Colonic mucosa (tissue), 4 donors: ENCODE data around the gene COL21A1. TPM values are rescaled to one million over a fixed set of nuclear protein-coding genes. Genes with fewer than 3 reads are reported as not detected.

Experiments
- DNase-seq: peaks from one replicate; pipeline ENCODE4 v3.0.0-alpha.2; 2020
- H3K27ac ChIP-seq: fragments of 200-600 bp; one replicate; pipeline ENCODE4 v1.8.0; 2021
- H3K27me3 ChIP-seq: fragments of 200-600 bp; one replicate; pipeline ENCODE4 v1.8.0; 2021
- H3K36me3 ChIP-seq: fragments of 200-600 bp; one replicate; pipeline ENCODE4 v1.8.0; 2021
- H3K4me1 ChIP-seq: fragments of 200-600 bp; one replicate; pipeline ENCODE4 v1.8.0; 2021; ENCODE audit warnings: mild to moderate bottlenecking
- H3K4me3 ChIP-seq: fragments of 200-600 bp; one replicate; pipeline ENCODE4 v1.8.0; 2021
- H3K9ac ChIP-seq, 2 donors: one replicate each; pipeline ENCODE4 v1.7.0; 2013; ENCODE audit warnings: control low read depth in 2 of 2, low read depth in 2 of 2, low read length in 2 of 2
- H3K9me3 ChIP-seq: fragments of 200-600 bp; one replicate; pipeline ENCODE4 v1.8.0; 2021
- CTCF ChIP-seq: fragments of 200-600 bp; IDR thresholded peaks from one replicate; pipeline ENCODE4 v1.8.0; 2022; ENCODE audit warnings: antibody characterized with exemption, mild to moderate bottlenecking
- intact Hi-C: fragments of 100-400 bp; cut with DNase I; formaldehyde crosslinking; loops from one replicate; pipeline ENCODE4 v1.14.1; 2022
- total RNA-seq, 2 donors: library from RNA; stranded (reverse); fragmentation: NEBNext Ultra II Directional in 1 of 2; extraction: Animal tissue kit (Norgen Biotek cat#: 25700) in 1 of 2; gene quantifications; one replicate each; pipeline ENCODE4 v1.2.1, GENCODE V29; 2021
- donor health status: healthy.
- donor health status: DM: no; HTN: no; CAD: no.
- donor health status: DM: no; HTN: no; CAD: no.

COL21A1 gene
- total RNA-seq, 2 donors from 2014 or later: 0.79 to 1.9 TPM

- Histone ChIP-seq H3K27me3 (no peaks in the 10 kb centered on the region), H3K9ac (no peak overlapping the region), H3K36me3 (no peaks in the 10 kb centered on the region), H3K27ac (no peak overlapping the region), H3K4me3 (no peak overlapping the region), H3K9me3 (no peaks in the 10 kb centered on the region), H3K4me1 (no peaks in the 10 kb centered on the region)
- no peak for TF ChIP-seq CTCF
- intact Hi-C loops: no loop called here
- no peak for DNase-seq
Measured at GRCh38 chr6:56140090-56140489, 107.3 kb downstream of the COL21A1 start.

GRCh38 chr6:56115715-56116114 lies 131.7 kb downstream of the COL21A1 start:
- no peaks in the 10 kb centered on the region for H3K27me3 ChIP-seq

DNA sequence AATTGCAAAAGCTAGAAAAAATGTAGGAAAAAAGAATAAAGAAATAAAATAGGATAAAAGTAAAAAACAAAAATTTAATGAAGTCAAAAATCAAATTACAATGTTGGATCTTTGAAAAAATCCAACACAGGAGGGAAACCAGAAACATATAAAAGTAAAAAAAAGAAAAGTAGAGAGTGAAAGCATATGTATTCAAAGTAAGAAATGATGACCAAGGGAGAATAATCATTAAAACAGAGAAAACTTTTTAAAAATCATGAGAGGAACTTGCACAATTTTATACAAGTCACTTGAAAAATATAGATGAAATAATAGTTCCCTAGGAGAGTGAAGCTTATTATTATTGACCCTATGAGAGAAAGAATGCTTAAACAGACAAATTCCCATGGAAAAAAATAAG lies 138.2 kb downstream of the COL21A1 start:
- no peak overlapping the region for H3K4me3 ChIP-seq
- no peaks in the 10 kb centered on the region for H3K36me3 ChIP-seq
- DNase-seq: no peak
- no peaks in the 10 kb centered on the region for H3K4me1 ChIP-seq
- H3K27ac ChIP-seq: no peak overlapping the region
- no peak overlapping the region for H3K9ac ChIP-seq
- intact Hi-C loops: no loop called here
- H3K27me3 ChIP-seq: no peaks in the 10 kb centered on the region
- TF ChIP-seq CTCF: no peak
- no peaks in the 10 kb centered on the region for H3K9me3 ChIP-seq

More at GRCh38 chr6:56115715-56116114, 131.7 kb downstream of the COL21A1 start:
- Histone ChIP-seq H3K9me3 (no peaks in the 10 kb centered on the region), H3K27ac (no peak overlapping the region), H3K36me3 (no peaks in the 10 kb centered on the region), H3K4me3 (no peak overlapping the region), H3K4me1 (no peaks in the 10 kb centered on the region), H3K9ac (no peak overlapping the region)
- DNase-seq: no peak
- intact Hi-C loops: no loop called here
- TF ChIP-seq CTCF: no peak

DNA sequence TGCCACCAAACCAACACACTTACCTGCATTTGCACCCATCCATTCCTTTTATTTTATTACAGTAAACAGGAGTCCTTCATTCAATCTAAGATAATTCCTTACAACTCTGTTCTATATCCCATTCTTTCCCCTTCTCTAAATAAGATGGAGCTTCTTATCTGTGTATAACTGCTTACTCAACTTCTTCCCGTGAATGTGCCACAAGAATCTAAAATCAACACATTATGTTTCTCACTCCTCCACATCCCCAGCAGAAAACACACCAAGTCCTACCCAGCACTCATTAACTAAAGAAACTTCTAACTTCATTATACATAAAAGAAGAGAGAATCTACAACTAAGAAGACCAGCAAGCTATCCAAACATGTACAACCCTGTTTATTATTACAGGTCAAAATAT lies 141.1 kb downstream of the COL21A1 start:
- TF ChIP-seq CTCF: no peak
- Histone ChIP-seq H3K4me1 (no peaks in the 10 kb centered on the region), H3K36me3 (no peaks in the 10 kb centered on the region), H3K27me3 (no peaks in the 10 kb centered on the region), H3K9ac (no peak overlapping the region), H3K27ac (no peak overlapping the region), H3K9me3 (no peaks in the 10 kb centered on the region), H3K4me3 (no peak overlapping the region)
- DNase-seq: no peak
- intact Hi-C loops: no loop called here

GRCh38 chr6:56104591-56104990 lies 142.8 kb downstream of the COL21A1 start:
- Histone ChIP-seq H3K27me3 (no peaks in the 10 kb centered on the region), H3K36me3 (no peaks in the 10 kb centered on the region), H3K9ac (no peak overlapping the region), H3K9me3 (no peaks in the 10 kb centered on the region), H3K4me1 (no peaks in the 10 kb centered on the region), H3K27ac (no peak overlapping the region), H3K4me3 (no peak overlapping the region)
- no peak for TF ChIP-seq CTCF
- intact Hi-C loops: no loop called here
- DNase-seq: no peak

DNA sequence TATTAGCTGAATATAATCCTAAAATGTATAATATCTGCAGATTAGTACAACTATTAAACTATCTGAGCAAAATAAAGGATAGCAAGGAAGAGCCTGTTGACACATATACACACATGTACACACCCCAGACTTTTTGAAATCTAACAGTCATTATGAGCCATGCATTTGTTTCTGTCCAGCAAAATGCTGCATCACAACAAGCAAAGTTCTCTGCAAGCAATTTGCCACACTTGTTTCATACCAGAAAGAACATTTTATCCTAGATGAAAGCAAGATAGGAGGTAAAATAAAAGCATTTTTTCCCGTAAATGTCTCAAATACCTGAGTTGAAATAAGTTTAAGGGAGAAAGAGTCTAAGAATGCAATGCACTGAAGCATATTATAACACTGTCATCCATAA lies 145.2 kb downstream of the COL21A1 start:
- Histone ChIP-seq H3K9ac (no peak overlapping the region), H3K4me1 (no peaks in the 10 kb centered on the region), H3K4me3 (no peak overlapping the region), H3K36me3 (no peaks in the 10 kb centered on the region), H3K9me3 (no peaks in the 10 kb centered on the region), H3K27me3 (no peaks in the 10 kb centered on the region), H3K27ac (no peak overlapping the region)
- intact Hi-C loops: no loop called here
- no peak for TF ChIP-seq CTCF
- no peak for DNase-seq
